ENCODE measurements around the gene GLIS1.

Gene GLIS1

GRCh38 chr1:53517109-53517508, 221.9 kb downstream of the GLIS1 start:
- DNase-seq (ENCODE audit: low spot score) = no peak
- TF ChIP-seq, protein P1, sequence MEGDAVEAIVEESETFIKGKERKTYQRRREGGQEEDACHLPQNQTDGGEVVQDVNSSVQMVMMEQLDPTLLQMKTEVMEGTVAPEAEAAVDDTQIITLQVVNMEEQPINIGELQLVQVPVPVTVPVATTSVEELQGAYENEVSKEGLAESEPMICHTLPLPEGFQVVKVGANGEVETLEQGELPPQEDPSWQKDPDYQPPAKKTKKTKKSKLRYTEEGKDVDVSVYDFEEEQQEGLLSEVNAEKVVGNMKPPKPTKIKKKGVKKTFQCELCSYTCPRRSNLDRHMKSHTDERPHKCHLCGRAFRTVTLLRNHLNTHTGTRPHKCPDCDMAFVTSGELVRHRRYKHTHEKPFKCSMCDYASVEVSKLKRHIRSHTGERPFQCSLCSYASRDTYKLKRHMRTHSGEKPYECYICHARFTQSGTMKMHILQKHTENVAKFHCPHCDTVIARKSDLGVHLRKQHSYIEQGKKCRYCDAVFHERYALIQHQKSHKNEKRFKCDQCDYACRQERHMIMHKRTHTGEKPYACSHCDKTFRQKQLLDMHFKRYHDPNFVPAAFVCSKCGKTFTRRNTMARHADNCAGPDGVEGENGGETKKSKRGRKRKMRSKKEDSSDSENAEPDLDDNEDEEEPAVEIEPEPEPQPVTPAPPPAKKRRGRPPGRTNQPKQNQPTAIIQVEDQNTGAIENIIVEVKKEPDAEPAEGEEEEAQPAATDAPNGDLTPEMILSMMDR (IDR thresholded peaks at IDR 0.05; ENCODE audit: extremely low read depth, insufficient read depth, missing control alignments) = no peak
- in situ Hi-C loops (cut with MboI; ENCODE audit: low pct_unique_long_range_greater_than_20kb, low sequenced_read_pairs, unreplicated experiment) = no loop called here

- in situ Hi-C loops (cut with MboI; ENCODE audit: low pct_unique_long_range_greater_than_20kb, low sequenced_read_pairs, unreplicated experiment) = no loop called here
- no peak for DNase-seq (ENCODE audit: low spot score)
- TF ChIP-seq, protein P1 (IDR thresholded peaks at IDR 0.05; ENCODE audit: extremely low read depth, insufficient read depth, missing control alignments) = no peak
These were observed 222.8 kb downstream of the GLIS1 start for GRCh38 chr1:53516181-53516580.

DNA sequence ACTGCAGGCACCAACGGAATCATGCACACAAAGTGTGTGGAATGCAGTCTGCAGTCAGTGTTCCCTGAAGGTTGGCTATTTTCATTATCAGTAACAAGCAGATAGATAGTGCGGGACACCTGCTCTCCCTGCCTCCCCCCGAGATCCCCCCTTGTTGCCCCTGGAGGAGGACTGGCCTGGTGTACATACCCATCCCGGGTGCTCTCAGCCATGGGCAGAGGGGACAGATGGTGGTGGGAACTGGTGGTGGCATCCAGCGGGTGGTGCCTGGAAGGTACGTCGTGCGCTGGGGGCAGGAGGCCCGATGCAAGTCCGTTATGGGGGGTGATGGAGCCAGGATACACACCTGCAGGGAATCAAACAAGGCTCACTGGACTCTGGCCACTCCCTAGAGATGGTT, 224.5 kb downstream of the GLIS1 start:
- no peak for DNase-seq (ENCODE audit: low spot score)
- in situ Hi-C loops (cut with MboI; ENCODE audit: low pct_unique_long_range_greater_than_20kb, low sequenced_read_pairs, unreplicated experiment) = no loop called here
- TF ChIP-seq, protein P1 (IDR thresholded peaks at IDR 0.05; ENCODE audit: extremely low read depth, insufficient read depth, missing control alignments) = no peak

- TF ChIP-seq, protein P1 (IDR thresholded peaks at IDR 0.05; ENCODE audit: extremely low read depth, insufficient read depth, missing control alignments) = no peak
- no peak for DNase-seq (ENCODE audit: low spot score)
- in situ Hi-C loops (cut with MboI; ENCODE audit: low pct_unique_long_range_greater_than_20kb, low sequenced_read_pairs, unreplicated experiment) = no loop called here
These were observed 225.1 kb downstream of the GLIS1 start for GRCh38 chr1:53513846-53514245.

GRCh38 chr1:53512807-53513755, 225.9 kb downstream of the GLIS1 start:
- in situ Hi-C loops (cut with MboI; ENCODE audit: low pct_unique_long_range_greater_than_20kb, low sequenced_read_pairs, unreplicated experiment) = no loop called here

DNA sequence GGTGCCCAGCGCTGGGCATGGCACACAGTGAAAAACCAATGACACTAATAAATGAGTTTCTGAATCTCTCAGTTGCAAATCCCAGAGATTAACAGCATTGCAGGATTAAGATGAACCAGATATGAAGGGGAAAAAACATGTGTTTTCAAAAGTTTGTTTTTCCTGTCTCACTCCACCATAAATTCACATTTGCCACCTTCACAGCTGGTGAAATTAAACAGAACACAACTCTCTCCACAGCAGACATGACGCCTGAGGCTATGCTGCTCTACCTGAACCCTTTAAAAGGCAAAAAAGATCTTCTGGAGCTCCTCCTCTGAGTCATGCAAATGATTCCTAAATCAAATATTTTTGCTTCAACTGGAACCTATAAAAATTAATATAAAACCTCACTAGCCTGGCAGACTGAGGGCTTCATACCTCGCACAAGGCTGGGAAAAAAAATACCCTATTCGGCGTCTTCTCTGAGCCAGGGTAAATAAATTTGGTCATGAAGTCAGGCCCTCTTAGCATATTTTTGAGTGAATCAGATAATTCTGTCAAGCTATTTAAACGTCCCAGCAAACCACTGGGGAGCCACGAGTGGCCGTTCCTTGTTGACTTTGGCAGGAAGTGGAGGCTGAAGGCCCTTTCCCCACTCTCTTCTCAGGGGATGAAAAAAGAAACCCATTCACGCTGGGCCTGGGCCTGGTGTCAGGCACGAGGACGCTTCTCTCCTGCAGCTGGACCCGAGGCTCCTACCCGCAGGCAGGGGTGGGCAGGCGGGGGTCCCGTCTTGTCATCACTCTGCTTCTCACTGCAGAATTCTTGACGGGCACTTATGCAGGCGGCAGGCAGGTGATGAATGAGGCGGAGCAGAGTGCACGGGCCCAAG, 226.8 kb downstream of the GLIS1 start:
- DNase-seq (ENCODE audit: low spot score) = no peak
- TF ChIP-seq, protein P1 (IDR thresholded peaks at IDR 0.05; ENCODE audit: extremely low read depth, insufficient read depth, missing control alignments) = no peak
- in situ Hi-C loops (cut with MboI; ENCODE audit: low pct_unique_long_range_greater_than_20kb, low sequenced_read_pairs, unreplicated experiment) = no loop called here

More at GRCh38 chr1:53512807-53513755, 225.9 kb downstream of the GLIS1 start:
- TF ChIP-seq, protein P1 (IDR thresholded peaks at IDR 0.05; ENCODE audit: extremely low read depth, insufficient read depth, missing control alignments) = no peak
- no peak for DNase-seq (ENCODE audit: low spot score)

Data from GM13977 (cell line).